GM18951 (cell line): ENCODE measurements around the gene APOC3.

Experiments used
- POLR2A ChIP-seq: IDR thresholded peaks from 4 replicates; pipeline ENCODE4 v1.6.1; 2011; ENCODE audit warnings: mild to moderate bottlenecking; ENCODE audit not compliant: insufficient read length, insufficient read depth; ENCODE audit errors: extremely low read depth
- in situ Hi-C: fragments of 300-500 bp; cut with MboI; formaldehyde crosslinking; loops from one replicate; pipeline ENCODE4 v1.12.0; 2022; ENCODE audit warnings: low sequenced_read_pairs, mixed read lengths, inconsistent platforms; ENCODE audit not compliant: unreplicated experiment

Gene APOC3

DNA sequence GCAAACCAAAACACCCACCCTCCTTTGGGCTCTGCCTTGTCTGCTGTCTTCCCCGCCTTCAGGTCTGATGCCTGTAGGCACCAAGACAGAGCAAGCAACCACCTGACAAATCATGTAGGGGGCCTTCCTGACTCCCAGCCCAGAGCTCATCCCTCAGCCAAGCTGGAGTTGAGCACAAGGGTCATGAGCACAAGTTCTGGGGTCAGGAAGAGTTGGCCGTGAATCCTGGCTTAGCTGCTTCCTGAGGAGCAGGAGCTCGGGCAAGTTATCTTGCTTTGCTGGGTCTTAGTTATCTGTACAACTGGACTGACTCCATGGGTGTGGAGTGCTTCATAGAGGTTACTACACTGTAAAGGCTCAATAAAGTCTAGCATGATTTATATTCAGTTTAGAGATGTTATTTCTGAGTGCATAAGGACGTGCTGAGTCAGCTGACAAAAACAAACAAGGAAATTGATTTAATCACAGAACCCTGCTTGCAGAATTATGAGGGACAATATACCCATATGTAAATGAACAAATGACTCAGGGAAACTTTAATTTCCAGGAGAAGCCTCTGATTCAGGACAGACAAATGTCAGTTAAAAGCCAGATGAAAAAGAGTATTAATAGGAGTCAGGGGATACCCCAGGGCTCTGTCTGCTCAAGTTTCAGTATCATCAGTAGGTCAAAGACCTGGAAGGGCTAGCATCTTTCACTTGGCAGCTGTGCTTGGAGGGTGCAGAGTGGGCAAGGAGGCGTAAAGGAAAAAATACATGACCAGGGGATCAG lies 22.7 kb downstream of the APOC3 start:
- TF ChIP-seq POLR2A: no peak
- in situ Hi-C loops: no loop called here

DNA sequence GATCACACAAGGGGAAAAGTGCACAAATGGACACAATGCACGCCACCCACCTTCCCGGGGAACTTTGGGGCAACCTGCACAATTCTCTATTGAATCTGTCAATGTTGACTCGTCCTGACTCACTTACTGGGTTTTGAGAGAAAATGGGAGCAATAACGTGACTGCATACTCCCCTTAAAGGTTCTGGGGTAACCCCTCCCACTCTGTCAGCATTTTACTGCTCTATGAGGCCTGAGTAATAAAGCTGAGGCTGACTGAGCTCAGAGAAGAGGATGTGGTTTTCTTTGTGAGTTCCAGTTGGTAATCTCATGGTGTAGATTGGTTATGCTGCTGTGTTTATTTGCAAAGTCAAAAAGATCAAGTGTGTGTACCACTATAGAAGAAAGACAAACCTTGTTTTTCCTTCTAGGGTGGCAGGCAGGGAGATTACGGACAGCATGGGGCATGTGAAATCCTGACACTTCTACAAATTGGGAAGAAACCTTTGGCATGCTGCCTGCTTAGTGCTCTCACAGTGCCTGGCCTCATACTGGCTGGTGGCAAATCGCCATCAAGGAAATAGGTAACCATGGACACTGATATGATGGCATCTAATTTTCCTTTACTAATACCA lies 23.9 kb downstream of the APOC3 start:
- no peak for TF ChIP-seq POLR2A
- in situ Hi-C loops: no loop called here

DNA sequence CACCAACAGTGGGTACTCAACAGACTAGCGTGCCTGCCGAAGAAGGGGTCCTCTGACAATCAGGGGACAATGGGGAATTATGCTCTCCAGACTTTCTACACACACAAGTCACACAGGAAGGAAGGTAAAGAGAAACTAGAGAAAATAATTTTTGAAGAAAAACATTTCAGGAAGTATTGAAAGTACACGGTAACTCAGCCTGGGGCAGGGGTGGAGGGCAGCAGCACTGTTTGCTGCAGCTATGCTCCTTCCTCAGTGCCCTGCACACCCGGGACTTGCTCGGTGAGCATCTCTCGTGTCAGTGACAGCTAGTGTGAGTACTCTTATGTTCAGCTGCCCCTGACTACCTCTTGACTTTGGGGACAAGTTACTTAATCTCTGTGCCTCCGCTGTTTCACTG lies 25.7 kb downstream of the APOC3 start:
- no peak for TF ChIP-seq POLR2A
- in situ Hi-C loops: no loop called here

DNA sequence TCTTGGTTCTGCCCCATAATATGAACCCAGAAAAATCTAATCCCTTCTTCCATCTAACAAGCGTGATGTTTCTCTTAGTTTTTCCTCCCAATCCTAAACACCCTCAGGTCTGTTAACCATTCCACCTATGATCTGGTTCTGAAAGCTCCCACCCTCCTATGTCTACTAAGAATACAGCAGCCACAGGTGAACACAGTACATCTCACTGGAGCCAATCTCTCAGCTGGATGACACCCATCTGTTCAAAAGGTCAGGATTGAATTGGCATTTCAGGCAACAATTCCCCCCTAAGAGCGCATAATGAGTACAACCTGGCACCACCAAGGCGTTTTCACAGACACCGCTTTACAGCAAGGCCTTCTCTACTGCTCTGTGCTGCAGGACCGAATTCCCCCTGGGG lies 26.7 kb downstream of the APOC3 start:
- no peak for TF ChIP-seq POLR2A
- in situ Hi-C loops: no loop called here

DNA sequence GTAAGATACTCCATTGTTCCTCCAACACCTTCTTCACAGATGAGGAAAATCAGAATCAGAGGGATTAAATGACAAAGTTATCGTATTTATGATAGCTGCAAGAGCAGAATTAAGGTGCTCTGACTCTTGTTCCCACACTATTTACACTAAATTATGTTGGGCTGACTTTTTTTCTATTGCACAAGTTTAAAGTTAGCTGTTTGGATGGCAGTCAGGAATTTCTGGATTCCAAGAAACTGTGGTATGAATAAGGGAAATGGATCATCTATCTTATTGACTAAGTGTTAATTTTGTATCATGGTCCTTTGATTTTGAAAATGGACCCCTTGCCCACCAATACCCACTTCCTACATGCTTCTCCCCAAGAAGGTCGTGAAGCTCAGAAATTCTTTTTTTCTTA lies 27.6 kb downstream of the APOC3 start:
- no peak for TF ChIP-seq POLR2A
- in situ Hi-C loops: no loop called here

DNA sequence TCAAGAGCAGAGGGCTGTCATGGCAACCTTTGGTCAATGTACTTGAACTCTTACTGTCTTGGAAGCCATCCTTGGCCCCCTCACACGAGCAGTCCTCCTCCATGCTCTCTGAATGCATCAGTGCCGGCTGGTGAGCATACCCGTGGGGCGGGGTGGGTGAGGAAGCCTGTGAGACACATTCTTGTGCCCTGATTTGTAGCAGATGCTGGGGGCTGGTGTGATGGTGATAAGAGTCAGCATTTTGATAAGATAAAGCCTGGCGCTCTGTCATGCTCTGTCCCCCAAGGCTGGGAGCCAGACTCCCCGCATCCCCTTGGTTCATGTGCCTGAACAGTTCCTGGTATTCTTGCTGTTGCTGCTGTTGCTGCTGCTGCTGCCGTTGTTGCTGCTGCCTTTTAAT lies 28.2 kb downstream of the APOC3 start:
- in situ Hi-C loops: no loop called here
- no peak for TF ChIP-seq POLR2A

DNA sequence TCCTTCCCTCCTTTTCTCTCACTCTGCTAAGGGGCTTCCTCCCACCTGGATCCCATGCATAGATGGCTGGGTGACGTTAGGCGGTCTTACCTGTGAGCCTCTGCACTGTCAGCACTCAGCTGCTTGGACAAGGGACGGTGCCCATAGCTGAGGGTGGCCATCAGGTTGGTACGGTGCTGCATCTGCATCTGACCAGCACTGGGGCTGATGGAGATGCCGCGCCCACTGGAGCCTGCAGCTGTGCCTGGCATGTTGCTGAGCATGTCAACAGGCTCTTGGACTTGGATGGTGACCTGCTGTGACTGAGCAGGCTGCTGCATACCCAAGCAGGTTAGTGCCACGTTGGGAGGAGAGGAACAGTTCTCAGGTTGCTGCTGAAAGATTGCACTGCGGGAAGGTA lies 29.5 kb downstream of the APOC3 start:
- no peak for TF ChIP-seq POLR2A
- in situ Hi-C loops: no loop called here

DNA sequence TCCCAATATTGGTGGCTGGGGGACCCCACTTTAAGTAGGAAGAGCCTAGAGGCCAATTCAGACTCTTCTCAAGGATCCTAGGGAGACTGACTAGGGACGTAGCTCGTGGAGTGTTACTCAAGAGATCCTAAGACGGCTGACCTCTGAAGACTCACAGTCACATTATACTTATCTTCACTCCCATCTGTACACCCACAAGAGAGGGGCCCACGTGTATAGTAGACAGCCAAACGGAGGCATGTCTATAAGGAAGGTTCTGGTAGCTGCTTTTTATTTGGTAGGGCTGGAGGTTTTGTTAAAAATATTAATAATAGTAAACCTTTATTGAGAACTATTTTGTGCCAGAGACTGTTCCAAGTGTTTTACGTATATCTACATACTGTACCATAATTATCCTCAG lies 30.6 kb downstream of the APOC3 start:
- in situ Hi-C loops: no loop called here
- no peak for TF ChIP-seq POLR2A

DNA sequence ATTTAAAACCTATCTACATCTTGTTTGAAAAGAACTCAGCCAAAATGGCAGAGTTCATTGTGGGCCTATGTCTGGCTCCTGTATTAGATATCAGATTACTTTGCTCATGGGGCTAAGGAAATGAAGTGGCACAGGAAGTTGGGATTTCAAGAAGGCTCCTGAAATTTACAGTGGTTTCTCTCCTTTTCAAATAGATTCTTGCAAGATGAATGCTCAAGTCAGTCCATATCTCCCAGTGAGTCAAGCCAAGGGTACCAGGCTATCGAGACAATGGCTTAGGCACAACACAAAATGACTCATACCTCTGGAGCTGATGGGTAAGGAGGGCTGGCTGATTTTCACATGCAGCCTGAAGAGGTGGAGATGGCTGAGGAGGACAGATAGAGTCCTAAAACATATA lies 31.8 kb downstream of the APOC3 start:
- in situ Hi-C loops: no loop called here
- TF ChIP-seq POLR2A: no peak

DNA sequence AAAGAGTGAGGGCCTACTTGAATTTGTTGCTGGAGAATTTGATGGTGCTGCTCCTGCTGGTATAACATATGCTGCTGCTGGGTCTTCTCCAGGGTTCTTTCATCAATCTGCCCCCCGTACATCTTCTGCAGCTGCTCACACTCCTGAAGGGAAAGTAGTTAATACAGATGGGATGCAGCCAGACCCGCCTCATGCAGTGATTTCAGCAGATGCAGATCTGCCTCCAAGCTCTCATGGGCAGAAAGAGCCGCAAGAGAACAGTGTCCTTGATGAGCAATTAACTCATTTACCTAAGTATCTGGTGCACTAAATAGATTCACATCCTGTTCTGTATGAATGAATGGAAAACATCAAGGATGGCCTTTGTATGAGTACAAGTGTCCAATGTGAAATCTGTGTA lies 32.5 kb downstream of the APOC3 start:
- TF ChIP-seq POLR2A: no peak

DNA sequence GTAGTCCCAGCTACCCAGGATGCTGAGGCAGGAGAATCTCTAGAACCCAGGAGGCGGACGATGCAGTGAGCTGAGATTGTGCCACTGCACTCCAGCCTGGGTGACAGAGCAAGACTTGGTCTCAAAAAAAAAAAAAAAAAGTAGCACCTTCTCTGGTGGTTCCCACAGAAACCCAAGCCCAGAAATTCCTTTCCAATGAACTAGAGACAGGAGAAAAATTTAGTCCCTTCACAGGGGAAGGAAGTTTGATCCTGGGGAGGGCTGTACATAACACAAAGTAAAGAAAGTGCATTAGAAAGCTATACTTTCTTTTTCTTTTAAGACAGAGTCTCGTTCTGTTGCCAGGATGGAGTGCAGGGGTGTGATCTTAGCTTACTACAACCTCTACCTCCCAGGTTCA lies 33.2 kb downstream of the APOC3 start:
- no peak for TF ChIP-seq POLR2A
- in situ Hi-C loops: no loop called here

More for the DNA sequence above, 32.5 kb downstream of the APOC3 start:
- in situ Hi-C loops: no loop called here

DNA sequence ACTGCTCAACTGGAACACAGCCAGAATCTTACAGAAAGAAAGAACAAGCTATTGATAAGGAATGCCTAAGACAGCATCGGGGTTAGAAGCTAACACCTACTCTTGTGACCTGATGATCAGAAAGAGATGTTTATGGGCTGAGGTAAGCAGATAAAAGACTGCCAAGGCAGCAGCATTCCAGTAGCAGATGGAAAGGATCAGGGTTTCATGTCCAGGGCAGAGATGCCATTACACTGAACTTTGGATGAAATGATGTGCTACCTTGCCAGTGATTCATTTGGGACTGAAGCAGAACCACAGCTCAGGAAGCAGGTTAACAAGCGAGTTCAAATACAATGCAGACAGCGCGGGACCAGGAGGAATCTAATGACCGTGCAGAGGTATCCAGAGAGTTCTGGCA lies 34.8 kb downstream of the APOC3 start:
- no peak for TF ChIP-seq POLR2A
- in situ Hi-C loops: no loop called here

DNA sequence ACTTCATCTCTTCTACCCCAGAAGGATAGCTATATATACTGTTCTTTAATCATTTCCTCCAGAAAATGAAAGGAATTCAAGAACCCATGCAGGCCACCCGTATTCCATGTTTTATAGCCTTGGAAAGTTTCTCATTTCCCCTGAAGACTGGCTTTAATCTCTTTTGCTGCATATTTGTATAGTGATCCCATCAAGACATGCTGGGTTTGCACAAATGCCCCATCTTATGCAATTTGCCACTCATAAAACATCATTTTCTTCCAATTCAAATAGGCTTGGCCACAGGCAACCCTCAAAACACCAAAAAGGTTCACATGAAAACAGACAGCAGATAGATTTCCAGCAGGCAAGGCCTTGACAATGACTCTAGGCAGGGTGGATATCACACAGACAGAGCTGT lies 36.0 kb downstream of the APOC3 start:
- in situ Hi-C loops: no loop called here
- no peak for TF ChIP-seq POLR2A

DNA sequence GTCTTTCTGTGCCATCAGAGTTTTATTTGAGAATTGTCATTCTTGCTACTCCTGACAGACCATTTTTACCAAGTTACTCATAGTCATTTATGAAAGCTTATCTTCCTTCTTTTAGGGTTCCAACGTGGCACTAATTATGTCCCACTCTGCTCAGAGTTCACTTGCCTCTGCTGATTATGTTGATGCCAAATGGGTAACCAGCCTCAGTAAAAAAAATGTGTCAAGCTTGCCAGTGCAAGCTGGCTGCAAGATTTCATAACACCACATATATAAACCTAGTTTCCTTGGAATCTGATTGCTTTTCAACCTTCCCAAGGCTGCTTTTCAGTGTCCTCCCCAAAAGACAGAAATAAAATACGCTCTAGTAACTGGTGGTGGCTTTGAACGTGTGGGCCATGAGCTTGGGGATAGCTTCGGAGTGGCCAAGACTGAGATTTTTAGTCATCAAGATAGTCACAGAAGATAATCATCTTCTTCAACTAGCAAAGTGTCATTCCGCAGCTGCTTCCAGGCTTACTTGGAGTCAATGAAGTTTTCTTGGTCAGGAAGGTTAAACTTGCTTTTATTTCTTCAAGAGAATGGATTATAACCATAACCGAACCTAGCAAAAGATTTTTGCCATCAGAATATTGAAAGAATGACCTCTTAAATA lies 37.2 kb downstream of the APOC3 start:
- TF ChIP-seq POLR2A: no peak
- in situ Hi-C loops: no loop called here
